Left hindlimb (tissue), 1 donor: ENCODE results near the gene RAB29.
A peak's percentile ranks its signal among the peaks of the same experiment; 100 is the strongest.

Experiments
- DNase-seq: peaks from one replicate; pipeline ENCODE4 v3.0.0-alpha.2; 2018

RAB29 gene

DNA sequence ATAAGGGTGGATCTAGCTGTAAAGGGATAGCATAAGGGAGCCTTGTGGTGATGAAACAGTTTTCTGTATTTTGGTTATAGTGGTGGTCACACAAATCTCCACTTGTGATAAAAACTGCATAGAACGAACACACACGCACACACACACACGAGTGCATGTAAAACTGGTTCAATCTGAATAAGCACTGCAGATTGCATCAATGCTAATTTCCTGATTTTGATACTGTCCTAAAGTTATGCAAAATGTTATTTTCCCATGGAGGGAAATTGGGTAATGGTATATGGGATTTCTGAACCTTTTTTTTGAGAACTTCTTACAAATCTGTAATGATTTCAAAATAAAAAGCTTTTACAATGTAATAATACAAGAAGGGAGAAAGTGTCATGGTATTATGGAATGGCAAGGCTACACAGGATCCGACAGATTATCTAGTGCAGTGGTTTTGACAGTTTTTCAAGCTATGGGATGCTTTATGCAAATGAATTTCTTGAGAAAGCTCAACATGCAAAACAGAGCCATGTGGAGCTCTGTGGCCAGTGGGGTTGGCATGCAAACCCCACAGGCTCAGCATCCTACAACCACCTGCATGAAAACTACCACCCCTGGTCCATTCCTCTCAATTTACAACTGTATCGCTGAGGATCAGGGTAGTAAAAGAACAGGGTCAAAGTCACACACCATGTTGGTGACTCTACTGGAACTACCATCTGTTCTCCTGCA, 18.9 kb upstream of the RAB29 start:
- no peak for DNase-seq

- no peak for DNase-seq
These were observed 17.8 kb upstream of the RAB29 start for GRCh38 chr1:205792961-205793673.

- DNase-seq = no peak
These were observed 17.2 kb upstream of the RAB29 start for GRCh38 chr1:205792481-205792881.

DNA sequence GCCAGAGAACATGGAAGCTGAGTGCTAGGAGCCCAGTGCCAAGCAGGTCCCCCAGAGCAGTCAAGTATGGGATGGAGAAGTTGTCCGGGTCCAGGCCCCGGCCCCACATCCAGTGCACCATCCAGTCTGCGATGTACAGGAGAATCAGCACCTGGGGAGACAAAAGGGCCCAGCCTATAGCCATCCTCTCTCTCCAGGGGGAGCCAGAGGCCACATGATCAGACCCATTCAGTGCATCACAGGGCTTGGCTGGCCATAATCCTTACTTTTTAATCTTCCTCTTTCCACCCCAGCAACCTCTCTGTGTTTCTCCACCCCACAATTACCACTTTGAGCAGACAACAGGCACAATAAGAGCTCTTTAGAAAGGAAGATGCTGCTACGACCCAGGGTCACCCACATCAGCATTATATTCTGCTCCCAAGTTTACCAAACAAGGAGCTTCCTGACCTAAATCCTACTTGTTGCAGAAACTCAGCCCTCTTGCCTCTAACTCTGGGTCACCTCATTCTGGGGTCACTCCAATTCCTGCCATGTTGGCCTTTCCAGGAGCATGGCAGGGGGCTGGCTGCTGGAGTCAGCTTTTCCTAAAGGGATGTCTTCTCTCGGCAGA, 16.4 kb upstream of the RAB29 start:
- DNase-seq = peak; percentile 67

GRCh38 chr1:205787287-205787916, 12.1 kb upstream of the RAB29 start:
- no peak for DNase-seq

GRCh38 chr1:205786601-205787000, 11.3 kb upstream of the RAB29 start:
- DNase-seq = no peak

- DNase-seq = no peak
These were observed 10.2 kb upstream of the RAB29 start for GRCh38 chr1:205785446-205785845.

- no peak for DNase-seq
These were observed 8.6 kb upstream of the RAB29 start for GRCh38 chr1:205783904-205784303.

- DNase-seq = no peak
These were observed 8.1 kb upstream of the RAB29 start for GRCh38 chr1:205783433-205783795.

DNA sequence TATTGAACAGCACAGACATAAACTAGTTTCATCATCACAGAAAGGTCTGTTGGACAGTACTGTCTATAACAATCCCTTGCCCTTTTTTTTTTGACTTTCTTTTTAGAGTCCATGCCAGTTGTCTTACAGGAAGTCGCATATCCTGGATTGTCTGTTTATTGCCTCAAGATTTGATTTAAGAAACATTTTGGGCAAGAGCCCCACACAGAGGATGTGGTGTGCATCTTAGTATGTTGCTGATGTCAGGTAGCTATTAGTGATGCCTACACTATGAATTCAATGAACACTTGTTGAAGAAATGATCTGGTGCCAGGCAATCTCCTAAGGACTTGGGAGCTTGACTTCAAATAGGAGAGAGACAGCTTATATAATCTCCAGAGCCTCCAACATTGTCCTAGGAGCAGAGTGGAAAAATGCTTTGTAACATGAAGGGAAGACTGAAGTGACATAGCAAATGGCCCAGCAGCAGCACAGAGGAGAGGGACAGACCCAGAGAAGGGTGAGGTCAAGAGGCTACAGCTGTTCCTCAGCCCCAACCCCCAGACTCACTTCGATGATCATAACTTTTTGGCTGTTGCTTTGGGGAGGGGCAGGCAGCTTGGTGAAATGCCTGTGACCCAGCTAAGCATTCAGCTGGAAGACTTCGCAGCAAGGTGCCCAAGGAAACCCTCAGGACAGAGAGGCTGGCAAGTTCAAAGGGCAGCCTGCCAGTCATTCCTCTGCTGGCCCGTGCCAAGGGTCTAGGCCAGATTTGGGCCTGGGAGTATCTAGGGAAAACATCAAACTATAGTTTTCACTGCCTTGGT, 7.5 kb upstream of the RAB29 start:
- no peak for DNase-seq

GRCh38 chr1:205780335-205780734, 5.1 kb upstream of the RAB29 start:
- DNase-seq = no peak

- DNase-seq = no peak
These were observed 2.7 kb upstream of the RAB29 start for GRCh38 chr1:205777994-205778393.

DNA sequence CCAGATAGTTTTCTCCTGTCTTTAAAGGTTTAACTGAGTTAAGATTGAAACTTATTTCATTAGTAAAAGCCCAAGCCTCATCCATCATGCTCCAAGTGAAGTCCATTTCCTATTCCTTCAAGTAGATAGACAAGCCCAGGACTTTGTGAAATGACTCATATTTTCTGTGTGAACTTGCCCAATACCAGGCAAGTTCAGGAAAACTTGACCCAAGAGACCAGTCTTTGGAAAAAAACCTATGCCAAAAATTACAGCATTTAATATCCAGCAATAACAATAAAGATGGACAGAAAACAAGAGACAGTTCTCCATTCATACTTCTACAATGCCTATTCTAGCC, 405 bp upstream of the RAB29 start:
- no peak for DNase-seq

- DNase-seq = peak; percentile 56
These were observed 876 bp downstream of the RAB29 start for GRCh38 chr1:205774198-205775014.

DNA sequence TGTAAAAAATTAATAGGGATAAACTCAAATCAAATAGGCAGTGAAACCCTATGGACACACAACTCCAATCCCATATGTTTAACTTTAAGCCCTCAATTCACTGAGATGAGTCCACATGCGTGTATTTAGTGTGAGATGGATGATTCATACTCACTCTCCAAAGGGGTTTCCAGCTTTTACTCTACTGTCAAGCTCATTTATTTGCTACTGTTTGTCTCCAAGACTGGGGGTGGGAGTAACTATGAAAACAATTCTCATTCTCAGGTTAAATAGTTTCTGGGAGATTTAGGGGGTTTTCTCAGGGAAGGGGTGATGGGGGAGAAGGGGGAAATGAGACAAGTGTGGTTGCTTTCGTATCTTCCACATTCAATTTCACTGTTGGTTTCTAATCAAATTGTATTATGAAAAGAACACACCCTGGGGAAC, 2.7 kb downstream of the RAB29 start:
- no peak for DNase-seq

- DNase-seq = no peak
These were observed 4.7 kb downstream of the RAB29 start for GRCh38 chr1:205770618-205771017.

GRCh38 chr1:205769641-205770365, 5.5 kb downstream of the RAB29 start:
- DNase-seq = no peak

DNA sequence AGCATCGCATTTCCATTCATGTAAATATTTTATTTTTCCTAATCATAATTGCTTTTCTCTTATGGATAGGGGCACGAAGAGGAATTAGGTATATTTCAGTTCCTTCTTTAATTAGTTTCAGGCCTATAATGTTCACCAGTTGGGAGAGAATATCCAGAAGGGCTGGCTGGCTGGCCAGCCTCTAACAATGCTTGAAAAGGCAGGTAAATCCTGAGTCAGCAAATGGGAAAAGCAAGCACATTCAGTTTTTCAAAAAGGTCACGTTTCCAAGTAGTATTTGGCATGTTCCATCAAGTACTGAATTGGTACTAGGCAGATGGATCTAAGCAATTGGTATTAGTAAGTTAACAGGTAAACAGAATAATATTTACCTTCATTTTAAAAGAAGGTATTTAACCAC, 8.0 kb downstream of the RAB29 start:
- no peak for DNase-seq

GRCh38 chr1:205766570-205766969, 8.7 kb downstream of the RAB29 start:
- DNase-seq = no peak

DNA sequence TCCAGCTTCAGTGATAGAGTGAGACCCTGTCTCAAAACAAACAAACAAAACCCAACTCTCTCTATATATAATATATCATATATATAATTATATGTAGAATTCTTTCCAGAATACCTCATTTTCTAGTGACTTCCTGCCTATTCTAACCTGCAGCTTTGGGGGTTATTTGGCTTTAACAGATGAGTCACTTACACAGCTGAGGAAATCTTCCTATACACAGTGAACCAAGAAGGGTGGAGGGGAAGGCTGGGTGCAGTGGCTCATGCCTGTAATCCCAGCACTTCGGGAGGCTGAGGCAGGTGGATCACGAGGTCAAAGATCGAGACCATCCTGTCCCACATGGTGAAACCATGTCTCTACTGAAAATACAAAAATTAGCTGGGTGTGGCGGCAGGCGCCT, 9.2 kb downstream of the RAB29 start:
- DNase-seq = no peak

GRCh38 chr1:205764578-205764977, 10.7 kb downstream of the RAB29 start:
- DNase-seq = no peak
